NCI-H345 treated with DMSO at 0.1 percent for 48 hours (cell line): ENCODE results near the gene CCNK.

Experiments used
- DNase-seq: peaks from one replicate; lab custom pipeline; 2025; ENCODE audit not compliant: unreplicated experiment; lab: John Stamatoyannopoulos, UW

Gene CCNK

DNA sequence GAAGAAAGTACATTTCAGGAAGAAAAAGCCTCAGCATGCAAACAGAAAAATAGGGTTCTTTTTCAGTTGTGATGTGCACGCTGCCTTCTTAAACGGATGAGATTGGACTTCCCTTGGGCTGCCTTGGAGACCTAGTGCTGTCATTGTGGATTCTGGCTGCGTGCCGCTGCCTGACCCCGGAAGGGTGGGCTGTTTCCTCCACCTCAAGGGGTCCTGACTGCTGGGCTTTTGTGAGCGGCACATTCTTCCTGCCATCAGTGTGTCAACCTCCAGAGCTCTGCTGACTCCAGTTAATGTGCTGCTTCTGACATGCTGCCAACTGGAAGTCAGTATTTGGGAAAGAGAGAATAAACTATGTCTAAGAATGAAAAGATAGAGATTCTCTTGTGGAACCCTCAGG lies 25.1 kb downstream of the CCNK start:
- DNase-seq, result no peak

- no peak for DNase-seq
These were observed 26.8 kb downstream of the CCNK start for GRCh38 chr14:99507860-99508640.

DNA sequence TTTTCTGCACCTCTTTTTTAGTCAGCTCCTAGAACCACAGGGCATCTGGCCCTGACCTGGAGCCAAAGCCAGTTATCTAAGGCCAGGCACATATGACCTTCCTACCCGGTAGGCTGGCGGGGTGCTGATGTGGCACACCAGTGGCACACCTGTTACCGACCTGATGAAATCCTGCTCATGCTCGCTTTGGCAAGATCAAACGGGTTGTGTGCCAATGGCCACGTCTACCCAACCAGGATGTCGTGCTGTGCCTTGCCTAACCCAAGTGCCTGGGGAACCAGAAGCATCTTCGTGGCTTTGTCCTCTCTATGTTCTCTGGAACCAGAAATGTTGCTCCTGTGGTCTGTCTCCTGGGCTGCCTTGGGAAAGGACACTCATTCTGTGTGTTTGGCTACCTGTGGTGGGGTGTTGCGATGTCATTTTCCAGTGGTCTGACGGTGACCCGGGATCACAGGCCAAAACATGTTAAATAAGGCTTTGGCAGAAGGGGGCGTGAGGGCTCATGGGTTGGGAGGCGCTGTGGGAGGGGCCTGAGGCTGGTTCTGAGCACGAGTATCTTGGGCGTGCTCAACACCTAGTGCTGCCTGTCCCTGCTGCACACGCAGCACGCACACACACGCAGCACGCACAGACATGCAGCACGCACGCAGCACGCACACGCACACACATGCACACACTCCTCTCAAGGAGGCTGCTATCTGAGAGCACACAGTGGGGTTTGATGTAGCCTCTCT lies 27.9 kb downstream of the CCNK start:
- DNase-seq, result no peak

GRCh38 chr14:99509871-99510555 lies 28.8 kb downstream of the CCNK start:
- no peak for DNase-seq

DNA sequence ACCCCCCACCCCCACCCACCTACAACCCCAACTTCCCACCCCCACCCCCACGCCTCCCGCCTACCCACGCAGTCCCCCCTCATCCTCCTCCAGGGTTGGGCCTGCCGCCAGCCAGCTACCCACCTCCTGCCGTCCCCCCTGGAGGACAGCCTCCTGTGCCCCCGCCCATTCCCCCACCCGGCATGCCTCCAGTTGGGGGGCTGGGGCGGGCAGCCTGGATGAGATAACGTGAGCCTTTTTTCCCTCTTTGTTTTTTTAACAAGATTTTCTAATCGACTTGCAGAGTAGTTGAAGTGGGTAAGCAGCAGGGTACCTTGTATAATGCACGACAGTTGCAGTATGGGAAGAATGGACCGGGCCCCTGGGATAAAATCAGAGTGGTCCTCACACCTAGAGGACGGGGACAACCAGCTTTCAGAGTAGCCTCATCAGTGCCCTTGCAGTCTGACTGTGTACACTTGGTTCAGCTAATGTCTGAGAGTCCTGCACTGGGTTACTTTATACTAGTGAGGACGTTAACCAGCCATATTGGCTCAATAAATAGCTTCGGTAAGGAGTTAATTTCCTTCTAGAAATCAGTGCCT lies 29.4 kb downstream of the CCNK start:
- DNase-seq, result no peak

DNA sequence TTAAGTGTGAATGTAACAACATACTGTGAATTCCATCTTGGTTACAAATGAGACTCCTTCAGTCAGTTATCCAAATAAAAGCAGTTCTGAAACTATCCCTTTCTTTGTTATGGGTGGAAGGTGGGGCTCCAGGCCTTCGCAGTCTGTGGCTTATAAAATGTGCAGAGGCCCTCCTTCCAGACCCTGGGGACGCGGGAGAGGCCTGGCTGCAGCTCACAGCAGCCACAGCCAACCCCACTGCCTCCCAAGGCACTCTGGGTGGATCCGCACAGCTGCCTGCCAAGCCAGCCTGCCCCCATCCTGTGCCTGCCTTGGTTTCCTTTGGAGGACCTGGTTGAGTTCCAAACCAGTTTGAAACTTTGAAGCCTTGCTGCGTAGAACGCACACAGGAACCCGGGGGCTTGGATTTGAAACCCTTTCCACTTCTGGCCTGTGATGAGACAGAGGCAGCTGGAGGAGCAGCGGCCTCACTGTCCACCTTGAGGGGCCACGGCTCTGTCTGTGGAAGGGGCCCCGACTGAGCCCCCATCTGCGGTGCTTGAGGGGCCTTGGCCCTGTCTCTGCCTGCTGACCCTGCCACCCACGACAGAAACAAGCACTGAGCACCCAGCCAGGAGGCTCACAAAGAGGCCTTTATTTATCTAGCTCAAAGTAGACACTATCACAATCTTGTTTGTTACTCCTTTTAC lies 30.4 kb downstream of the CCNK start:
- DNase-seq, result no peak

DNA sequence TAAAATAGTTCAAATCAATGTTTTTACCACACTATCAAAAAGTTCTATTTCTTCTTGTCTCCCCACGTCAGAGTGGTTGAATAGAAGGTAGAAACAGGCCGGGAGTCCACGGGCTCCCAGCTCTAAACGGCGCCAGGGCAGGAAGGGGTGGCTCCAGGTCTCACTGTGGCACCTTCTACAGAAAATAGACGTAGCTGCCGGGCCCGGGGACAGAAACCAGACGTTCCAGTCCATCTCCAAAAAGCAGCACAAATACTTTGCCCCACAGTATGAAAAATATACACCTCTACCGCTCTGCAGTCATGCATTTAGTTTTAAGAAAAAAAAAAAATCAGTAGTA lies 30.9 kb downstream of the CCNK start:
- DNase-seq, result no peak

DNA sequence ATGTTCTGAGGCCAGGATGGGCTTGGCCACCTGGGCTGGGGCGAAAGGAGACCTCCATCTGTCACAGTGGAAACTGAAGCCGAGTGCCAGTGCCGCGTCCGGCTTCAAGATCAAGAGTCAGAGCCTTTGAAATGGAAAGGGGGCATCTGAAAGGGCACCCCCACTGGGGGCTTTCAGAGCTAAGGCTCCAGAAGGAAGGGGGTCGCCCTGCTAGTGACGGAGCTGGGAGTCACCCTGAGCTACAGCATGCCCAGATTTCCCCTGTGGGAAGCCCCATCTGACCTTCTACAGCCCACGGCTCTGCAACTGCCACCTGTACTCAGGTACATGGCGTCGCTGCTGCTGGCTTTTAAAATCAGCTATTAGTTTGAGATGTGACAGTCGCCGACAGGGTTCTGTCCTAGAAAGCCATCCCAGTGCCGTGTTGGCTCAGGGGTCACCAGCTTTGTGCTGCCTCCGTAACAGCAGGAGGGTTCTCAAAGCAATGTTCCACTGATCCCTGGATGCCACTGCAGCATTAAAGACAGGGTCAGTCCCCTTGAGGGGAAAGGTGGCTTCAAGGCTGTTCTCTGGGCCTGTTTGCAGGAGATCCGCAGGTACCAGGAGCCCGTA lies 31.5 kb downstream of the CCNK start:
- no peak for DNase-seq

DNA sequence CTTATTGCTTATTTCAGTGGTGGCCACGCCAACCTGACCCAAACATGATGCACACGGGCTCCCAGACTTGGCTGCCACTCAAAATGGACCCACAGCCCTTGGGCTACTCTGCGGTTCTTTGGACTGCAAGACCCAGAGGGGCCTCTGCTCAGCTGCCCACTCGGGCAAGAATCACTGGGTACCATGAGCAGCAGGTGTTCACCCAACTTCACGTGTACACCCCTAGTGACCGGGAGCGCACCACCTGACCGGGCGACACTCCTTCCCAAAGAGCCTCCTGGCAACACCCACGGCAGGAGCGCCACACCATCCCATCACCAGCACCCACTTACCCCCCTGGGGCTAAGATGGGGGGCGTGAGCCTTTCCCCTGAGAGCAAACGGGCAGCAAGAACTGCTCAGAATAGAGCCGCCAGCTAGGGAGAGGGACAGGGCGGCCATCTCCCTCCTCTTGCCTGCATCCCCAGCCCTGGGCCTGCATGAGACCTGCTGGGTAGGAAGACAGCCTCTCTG lies 32.0 kb downstream of the CCNK start:
- no peak for DNase-seq

DNA sequence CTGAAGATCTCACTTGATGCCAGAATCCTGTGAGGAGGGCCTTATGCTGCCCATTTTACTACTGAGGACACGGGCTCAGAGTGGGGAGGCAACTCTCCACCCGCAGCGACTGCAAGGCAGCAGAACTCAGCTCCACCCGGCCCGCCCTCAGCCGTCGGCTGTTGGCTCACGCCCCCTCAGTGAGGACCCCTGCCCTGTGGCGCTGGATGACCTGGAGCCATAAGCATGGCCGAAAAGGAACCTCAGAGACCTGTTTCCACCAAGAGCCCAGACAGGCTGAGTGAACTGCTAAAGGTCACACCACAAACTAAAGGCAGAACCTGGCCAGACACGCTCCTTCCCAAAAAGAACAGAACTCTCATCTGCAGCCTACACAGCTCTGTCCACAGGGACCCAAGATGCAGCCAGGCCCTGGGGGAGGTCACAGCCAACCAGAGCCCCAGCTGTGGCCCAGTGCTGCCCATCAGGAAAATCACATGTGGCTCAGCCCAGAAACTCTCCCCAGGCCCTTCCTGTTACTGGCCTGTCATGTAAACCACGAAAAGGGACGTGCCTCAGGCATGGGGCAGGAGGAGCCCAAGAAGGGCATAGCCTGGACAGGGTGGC lies 32.8 kb downstream of the CCNK start:
- DNase-seq, result no peak

DNA sequence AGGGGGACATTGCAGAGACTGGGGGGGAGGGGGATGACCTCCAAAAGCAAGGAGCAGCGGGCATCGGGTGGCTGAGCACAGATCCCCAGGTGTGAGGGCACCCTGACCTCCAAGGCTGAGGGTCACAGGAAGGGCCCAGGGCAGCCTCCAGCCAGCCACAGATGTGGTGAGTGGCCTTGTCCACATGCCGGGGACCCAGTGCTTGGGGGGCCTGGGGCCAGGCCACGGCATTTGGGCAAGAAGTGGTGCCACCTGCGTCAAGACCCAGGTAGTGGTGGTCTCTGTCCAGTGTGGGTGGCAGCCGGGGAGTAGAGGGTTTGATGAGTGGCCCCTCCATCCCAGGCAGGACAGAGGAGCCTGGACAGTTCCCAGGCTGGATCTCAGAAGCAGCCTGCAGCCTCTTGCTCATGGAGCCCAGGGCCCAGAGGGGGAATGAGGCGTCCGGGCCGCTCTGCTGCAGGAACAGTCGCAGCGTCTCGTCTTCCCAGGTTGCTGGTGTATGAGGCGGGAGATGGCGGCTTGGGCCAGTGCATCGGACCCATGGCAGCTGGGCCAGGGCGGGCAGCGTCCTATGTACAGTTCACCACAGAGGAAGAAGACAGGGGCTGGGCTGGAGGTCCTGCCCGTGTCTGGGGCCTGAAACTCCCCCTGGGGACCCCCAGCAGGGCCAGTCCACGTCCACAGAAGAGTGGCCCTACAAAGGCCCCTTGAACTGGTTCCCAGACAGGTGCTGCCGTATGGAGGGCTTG lies 33.5 kb downstream of the CCNK start:
- no peak for DNase-seq

DNA sequence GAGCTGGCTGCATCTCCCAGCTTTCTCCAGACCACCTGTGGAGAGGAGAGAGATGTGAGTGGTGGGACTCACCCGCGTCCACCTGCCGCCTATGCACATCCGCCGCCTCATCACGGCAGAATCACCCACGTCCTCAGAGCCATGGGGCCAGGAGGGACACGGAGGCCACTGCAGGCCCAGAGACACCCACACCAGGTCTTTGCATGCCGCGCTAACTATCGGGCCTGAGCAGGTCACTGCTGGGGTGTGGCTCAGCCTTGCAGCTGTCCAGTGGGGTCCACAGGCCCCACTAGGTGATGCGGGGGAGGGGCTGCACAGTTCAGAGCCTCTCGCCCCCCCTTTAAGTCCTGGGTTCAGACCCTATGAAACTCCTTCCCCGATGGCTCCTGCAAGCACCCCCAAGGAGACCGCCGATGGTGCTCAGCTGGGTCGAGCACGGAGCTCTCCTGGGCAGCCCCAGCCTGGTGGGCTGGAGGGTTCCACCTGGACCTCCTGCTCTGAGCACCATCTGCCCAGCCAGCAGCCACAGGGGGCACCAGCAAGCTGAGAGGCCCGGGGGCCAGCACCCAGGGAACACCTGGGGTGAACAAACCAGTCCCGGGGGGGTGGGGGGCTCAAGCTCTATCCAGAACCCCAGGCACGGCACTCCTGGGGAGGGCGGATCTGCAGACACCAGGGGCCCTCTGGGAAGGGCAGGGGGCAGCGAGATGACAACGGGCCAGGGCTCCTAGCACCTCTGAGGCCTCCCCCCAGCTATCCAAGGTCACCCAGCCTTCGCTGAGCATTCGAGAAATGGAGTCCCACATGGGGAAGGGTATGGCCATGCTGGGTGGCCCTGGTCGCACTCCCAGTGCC lies 34.3 kb downstream of the CCNK start:
- DNase-seq, result no peak

DNA sequence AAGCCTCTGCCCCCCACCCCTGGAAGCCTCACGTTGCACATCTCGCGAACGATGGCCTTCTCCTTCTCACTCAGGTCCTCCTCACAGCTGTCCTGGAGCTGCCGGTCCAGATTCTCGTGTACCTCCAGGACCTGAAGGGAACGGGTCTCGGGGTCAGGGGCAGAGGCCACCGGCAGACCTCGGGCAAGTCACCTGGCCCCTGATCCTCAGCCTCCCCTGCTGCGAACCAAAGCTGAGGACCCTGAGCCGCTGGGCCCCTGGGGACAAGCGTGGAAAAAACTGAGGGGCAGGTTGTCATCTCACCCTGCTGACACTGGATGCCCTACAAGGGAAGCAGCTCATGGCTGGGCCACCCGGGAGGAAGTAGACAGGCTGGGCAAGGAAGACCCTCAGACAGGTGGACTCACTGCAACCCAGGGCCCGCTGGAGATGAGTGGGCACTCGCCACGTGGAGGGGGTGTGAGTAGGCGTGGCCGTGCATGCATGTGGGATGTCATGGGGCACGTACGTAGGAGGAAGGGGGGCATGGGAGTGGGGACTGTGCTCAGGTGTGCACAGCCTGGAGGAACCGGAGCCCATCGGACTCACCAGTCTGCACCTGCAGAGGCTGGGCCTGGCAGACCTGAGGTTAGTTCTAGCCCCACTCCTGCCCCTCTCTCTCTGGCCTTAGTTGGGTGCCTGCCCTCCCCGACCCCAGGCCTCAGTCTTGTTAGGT lies 35.1 kb downstream of the CCNK start:
- DNase-seq, result no peak

DNA sequence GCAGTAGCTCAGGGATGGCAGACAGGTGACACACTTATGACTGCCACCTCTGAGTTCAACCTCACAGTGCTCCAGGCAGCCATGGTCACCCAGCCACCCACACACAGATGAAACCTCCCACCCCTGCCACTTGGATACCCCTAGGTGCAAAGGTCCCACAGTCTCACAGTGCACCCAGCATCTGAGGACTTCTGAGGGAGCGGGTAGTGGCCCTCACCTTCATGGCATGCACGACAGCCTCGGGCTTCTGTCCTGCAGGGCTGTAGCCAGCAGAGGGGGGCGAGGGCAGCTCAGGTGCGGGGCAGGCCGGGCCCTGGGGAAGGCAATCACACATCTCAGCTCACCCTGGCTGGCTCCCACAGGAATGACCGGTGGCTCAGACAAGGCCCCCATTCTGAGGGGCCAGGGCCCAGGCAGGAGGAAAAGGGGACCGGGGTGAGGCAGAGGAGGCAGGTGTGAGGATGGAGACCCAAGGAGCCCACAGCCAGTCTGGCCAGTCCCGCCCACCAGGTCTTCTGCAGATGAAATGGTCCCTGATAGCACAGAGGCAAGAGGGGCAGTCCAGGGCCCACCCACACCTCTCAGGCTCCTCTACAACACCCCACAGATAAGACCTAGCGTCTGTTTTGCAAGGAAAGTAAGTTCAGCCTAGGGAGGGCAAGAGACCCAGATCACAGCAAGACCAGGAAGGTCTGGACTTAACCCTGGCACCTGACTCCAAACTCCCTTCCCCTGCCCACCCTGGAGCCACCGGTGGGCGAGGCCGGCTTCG lies 35.8 kb downstream of the CCNK start:
- no peak for DNase-seq

DNA sequence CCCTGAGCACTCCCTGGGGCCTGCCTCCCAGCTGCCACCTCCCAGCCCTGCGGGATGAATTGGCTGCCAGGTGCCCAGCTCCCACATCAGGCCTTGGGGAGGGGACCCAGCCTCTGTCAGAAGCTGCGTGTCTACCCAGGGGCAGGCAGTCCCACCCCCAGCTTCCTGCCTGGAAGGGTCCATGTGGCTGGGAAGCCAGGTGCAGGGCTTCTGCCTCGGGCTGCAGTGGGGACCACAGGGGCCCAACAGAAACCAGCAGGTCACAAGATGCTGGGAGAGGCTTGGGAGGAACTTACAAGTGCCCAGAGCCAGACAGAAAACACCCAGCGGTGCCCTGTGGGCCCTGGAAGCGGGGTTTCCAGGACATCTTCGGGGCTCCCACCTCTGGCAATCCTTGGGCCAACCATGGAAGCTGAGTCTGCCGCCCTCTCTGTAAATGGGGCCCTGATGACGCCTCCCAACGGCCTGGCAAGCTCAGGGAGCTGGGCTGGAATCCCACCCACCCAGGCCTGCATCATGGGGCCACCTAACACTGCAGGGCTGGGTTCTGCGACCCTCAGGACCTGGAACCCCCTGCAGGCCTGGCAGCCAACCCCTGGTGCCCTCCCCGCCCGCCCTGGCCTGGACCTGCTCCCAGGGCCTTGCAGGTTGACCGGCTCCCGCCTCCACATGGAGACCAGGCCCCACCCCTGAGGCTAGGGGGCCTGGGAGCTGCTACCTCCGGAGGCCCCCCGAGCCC lies 36.6 kb downstream of the CCNK start:
- DNase-seq, result no peak
